NCI-H1092 treated with DMSO at 0.1 percent for 48 hours (cell line): Measurements from ENCODE around the gene AIFM1.

Experiments
- DNase-seq: peaks from one replicate; lab custom pipeline; 2025; lab: John Stamatoyannopoulos, UW

The AIFM1 gene

DNA sequence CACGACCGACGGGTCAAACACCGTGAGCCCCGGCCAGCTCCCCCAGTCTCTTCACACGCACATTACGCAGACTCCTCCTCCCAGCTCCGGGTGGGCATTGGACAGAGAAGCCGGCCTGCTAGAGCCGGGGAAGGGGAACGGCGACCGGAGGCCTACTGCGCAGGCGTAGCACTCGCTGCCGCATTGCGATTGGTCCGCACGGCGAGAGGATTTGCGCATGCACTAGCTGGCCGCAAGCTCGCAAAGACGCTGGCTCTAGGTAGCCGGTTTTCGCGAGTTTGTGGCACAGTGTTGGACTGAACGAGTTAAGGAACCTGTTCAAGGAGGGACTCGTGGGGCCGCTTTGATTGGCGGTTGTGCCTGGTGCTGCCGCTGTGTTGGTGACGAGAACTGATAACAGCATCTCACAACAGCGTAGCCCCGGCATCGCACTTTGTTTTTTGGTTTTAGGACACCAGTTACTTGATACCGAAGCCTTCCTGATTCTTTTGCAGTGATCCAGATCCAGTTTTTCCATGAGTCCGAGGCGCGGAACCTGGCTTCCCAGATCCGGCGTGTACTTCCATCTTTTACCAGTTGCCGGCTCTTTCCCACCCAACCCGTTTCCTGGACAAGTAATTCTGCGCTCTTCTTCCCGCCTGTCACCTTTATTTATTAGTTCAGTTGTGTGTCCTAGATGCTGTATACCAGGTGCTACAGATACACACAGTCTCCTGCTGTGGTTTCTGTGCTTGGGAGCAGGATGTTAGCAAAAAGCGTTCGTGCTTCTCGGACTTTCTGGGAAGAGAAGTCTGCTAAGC, at the start of gene AIFM1:
TSS of gene AIFM1 (minus strand) at position 139 of the 800 bp plus-strand sequence. CDS start 185 bp downstream, outside the sequence.
- peak; percentile 97 for DNase-seq

- DNase-seq, result no peak
These were observed 47.7 kb upstream of the AIFM1 start for GRCh38 chrX:130213376-130213775.

GRCh38 chrX:130212371-130212770, 46.7 kb upstream of the AIFM1 start:
- no peak for DNase-seq

DNA sequence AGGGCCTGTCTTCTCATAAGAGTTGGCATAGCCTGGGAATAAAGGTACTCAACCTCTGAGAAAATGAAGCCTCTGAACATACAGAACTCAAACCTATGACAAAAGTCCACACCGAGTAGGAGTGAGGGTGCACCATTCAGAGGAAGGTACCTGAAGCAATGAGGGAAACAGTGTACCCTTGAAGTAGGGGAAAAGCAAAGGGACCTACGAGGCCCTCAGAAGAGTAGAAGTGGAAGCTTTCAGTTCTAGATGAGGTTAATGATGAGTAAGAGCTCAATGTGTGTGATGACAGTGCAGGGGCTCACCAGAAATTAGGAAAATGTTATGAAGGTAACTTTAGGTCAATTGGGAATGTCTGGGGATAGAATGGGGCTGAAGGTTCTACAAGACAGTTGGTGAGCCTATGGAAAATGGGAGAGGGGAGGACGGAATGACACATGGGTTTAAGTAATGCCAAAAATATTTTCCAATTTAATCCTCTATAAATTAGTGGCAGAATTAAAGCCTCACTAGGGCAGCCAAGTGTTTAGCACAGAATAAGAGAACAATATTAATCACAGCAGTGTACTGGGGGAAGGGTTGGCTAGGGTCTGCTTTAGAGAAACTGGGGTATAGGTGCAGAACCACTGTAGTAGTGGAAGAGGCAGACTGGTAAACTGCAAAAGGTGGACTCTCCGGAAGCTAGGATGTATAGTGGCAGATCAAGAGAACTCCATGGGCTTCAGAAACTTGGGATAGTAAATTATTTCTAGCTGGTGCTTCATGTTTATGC, 46.0 kb upstream of the AIFM1 start:
- DNase-seq, result no peak

DNA sequence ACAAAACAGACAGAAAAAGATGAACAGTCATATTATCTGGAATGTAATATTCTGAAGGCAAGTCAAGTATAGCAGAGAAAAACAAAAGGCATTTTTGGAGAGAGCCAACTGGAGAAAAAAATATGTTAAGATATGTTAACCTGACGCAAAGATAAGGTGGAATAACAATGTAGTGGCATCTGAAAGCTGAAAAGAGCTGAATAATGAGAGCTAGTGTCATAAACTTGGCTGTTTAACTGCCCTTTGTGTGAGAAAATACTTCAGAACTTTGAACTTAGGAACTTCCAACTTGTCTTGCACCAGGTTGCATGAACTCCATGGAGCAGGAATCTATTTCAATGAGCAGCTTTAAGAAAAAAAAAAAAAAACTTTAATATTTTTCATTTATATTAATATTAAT, 39.0 kb upstream of the AIFM1 start:
- no peak for DNase-seq

DNA sequence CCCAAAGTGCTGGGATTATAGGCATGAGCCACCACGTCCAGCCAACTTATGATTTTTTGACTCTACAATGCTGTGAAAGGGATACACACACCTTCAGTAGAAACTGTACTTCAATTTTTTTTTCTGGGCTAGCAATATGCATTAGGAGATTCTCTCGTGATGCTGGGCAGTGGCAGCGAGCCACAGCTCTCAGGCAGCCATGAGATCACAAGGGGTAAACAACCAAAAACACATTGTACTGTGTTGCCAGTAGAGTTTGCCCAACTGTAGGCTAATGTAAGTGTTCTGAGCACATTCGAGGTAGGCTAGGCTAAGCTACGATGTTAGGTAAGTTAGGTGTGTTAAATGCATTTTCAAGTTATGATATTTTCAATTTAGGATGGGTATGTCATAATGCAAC, 31.8 kb upstream of the AIFM1 start:
- no peak for DNase-seq

DNA sequence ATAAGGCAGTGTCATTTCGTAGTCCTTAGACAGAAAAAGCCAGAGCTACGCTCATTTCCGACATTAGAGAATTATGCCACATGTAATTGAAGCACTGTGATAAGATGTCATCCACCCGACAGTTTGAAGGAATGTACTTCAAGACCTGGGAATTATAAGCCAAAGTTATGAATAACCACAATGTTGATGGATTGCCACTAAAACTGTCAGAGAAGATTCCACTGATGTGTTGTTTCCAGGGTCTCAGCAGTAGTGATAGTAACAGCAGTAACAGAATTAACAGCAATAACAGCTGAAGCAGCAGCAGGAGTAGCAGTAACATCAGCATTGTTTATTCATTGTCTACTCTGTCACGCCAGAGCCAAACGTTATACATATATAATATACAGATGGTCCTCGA, 30.8 kb upstream of the AIFM1 start:
- no peak for DNase-seq

DNA sequence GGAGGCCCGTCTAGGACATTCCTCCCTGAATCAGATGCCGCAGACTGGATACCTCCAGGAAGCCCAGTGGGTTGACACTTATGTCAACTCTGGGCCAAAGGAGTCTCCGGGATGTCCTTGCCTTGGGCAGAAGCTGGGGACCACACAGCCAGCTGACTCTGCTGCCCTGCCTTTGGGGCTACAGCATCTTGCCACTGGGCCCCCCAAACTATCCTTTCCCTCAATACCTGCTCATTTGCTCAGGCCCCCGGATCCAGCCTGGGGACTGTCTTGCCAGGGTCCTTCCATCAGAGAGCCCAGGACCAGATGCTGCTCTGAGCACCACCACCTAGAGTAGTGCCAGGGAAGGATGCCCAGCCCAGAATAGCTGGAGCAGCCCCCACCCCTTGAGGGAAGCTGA, 25.2 kb upstream of the AIFM1 start:
- no peak for DNase-seq

GRCh38 chrX:130186651-130187050, 21.0 kb upstream of the AIFM1 start:
- DNase-seq, result no peak

GRCh38 chrX:130184857-130185256, 19.2 kb upstream of the AIFM1 start:
- no peak for DNase-seq

- no peak for DNase-seq
These were observed 18.5 kb upstream of the AIFM1 start for GRCh38 chrX:130184168-130184567.

- DNase-seq, result no peak
These were observed 14.1 kb upstream of the AIFM1 start for GRCh38 chrX:130179579-130180215.

DNA sequence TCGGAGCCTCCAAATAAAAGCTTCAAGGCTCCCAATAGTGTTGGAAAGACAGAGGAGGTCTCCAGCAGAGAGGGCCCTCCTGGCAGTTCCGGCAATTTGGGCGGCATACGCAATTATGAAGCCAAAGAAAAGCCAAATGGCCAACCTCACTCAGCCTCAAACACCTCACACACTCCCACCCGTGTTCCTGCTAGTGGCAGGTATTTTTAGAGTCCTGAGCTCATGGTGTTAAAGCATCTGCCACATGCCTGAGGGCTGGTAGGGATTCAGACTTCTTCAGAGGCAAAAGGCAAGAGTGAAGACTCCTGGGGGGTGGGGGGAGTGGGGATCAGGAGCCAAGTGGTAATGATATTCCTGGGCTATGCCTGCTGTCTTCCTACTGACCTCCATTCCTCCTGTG, 13.5 kb upstream of the AIFM1 start:
- no peak for DNase-seq

DNA sequence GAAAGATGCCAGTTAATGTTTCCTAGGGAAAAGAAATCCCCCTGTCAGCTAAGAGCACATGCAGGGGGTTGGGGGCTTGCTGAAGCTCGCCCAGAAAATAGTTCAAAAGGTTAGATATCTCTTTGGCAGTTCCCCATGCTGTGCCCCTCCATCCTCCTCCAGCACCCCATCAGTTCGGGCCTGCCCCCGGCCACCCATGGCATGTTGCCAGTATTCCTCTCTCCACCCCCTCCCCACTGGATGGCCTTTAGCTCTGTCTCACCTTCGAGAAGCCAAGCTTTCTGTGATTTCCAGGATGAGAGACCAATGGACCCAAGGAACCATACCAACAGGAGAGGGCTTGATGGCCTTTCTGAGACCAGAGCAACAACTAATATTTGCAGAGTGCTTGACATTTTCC, 11.3 kb upstream of the AIFM1 start:
- DNase-seq, result no peak

DNA sequence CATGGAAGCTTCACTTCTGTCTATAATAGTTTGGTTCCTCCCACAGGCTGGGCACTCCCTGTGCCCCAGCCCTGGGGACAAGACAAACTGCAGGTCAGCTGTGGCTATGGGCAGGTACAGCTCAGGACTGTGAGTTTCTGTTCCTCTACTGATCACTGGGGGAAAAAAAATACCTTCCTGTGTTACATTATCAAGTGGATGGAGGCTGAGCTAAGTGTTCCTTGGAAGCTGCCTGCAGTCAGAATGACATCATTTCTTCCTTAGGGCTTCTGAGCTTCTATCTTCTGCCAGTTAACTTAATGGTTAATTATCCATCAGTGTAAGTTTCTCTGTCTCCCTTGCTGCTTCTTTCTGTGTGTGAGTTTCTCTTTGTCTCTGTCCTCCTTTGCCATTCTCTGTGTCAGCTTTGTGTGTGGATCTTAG, 10.7 kb upstream of the AIFM1 start:
- no peak for DNase-seq

GRCh38 chrX:130174937-130175336, 9.3 kb upstream of the AIFM1 start:
- DNase-seq, result no peak

GRCh38 chrX:130174045-130174704, 8.5 kb upstream of the AIFM1 start:
- DNase-seq, result no peak

- no peak for DNase-seq
These were observed 7.7 kb upstream of the AIFM1 start for GRCh38 chrX:130173190-130173895.

DNA sequence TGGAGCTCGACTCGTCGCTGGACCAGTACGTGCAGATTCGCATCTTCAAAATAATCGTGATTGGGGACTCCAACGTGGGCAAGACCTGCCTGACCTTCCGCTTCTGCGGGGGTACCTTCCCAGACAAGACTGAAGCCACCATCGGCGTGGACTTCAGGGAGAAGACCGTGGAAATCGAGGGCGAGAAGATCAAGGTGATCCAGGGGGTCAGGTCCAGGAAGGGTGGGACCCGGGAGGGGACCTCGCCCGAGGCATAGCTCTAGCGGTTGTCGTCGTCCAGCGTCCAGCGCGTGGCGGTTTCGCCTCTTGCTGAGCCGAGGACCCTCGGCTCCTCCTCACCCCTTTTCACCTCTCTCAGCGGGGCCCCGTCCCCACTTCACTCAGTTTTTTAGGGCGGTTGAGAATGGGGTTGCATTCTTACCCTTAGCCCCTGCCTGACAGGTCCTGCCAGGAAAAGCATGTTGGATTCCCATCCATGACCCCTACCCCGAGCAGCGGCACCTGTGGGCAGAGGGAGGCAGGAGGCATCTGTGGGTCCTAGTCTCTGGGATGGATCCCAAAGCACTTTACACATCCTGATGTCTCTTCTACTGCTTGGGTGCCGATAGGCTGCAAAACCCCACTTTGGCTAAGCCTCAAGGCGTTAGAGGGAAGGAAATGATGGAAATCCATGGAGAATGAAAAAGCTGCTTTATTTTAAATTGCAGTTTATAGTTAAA, 6.6 kb upstream of the AIFM1 start:
- DNase-seq, result peak; percentile 39

- peak; percentile 68 for DNase-seq
These were observed 5.9 kb upstream of the AIFM1 start, which contains the start of gene RAB33A for GRCh38 chrX:130171446-130172126. RAB33A (plus strand) TSS chrX:130171962; CDS start chrX:130172063, 101 bp downstream.
